HEK293 (cell line): ENCODE data around the gene ATXN7.

Source experiments
- CTCF ChIA-PET: fragments of 350-600 bp; formaldehyde crosslinking; extraction: SDS; loops from one replicate; lab custom pipeline; 2021; ENCODE audit warnings: antibody characterized with exemption; lab: Yijun Ruan, JAX
- POLR2A ChIA-PET: fragments of 300-600 bp; formaldehyde crosslinking; extraction: SDS; loops from one replicate; lab custom pipeline; 2020; ENCODE audit warnings: antibody characterized with exemption, inconsistent platforms; lab: Yijun Ruan, JAX
- H3K27ac ChIP-seq: fragments of 200-500 bp; sonication (Bioruptor generic); 2 replicates; pipeline ENCODE4 v1.5.1; 2014; ENCODE audit warnings: low read depth, low read length, control low read depth, inconsistent platforms; ENCODE audit errors: extremely low read depth
- H3K36me3 ChIP-seq, 2 experiments: fragments of 200-500 bp in 1 of 2; sonication (Bioruptor generic) in 1 of 2; 1 replicate in 1 of 2; 2 replicates in 1 of 2; pipeline ENCODE4 v1.5.1; 2014 to 2017; ENCODE audit warnings: inconsistent platforms in 2 of 2, low read length in 2 of 2; ENCODE audit not compliant: control insufficient read depth in 2 of 2, insufficient read depth in 1 of 2
- H3K4me1 ChIP-seq: fragments of 200-500 bp; sonication (Bioruptor generic); 2 replicates; pipeline ENCODE4 v1.5.1; 2014; ENCODE audit warnings: mild to moderate bottlenecking, low read length, inconsistent platforms; ENCODE audit not compliant: control insufficient read depth, insufficient read depth
- H3K4me3 ChIP-seq: 2 replicates; pipeline ENCODE4 v1.5.1; 2011; ENCODE audit warnings: low read depth, mild to moderate bottlenecking, control low read depth, low read length, moderate library complexity
- H3K9me3 ChIP-seq: fragments of 200-500 bp; sonication (Bioruptor generic); 2 replicates; pipeline ENCODE4 v1.5.1; 2014; ENCODE audit warnings: low read depth, low read length, inconsistent platforms; ENCODE audit not compliant: control insufficient read depth, insufficient read depth
- HOXD13 ChIP-seq: sonication (generic); formaldehyde crosslinking; IDR thresholded peaks from 2 replicates; pipeline ENCODE4 v1.8.0; 2022; ENCODE audit warnings: missing genetic modification reagents, borderline replicate concordance
- KLF8 ChIP-seq: fragments of 450-650 bp; formaldehyde crosslinking; IDR thresholded peaks from 2 replicates; pipeline ENCODE4 v1.5.1; 2016; ENCODE audit warnings: missing biosample characterization, missing genetic modification characterization
- KLF9 ChIP-seq: fragments of 450-650 bp; formaldehyde crosslinking; IDR thresholded peaks from 2 replicates; pipeline ENCODE4 v1.5.1; 2016; ENCODE audit warnings: missing biosample characterization, missing genetic modification characterization, low read depth
- MEIS1 ChIP-seq: sonication (generic); formaldehyde crosslinking; IDR thresholded peaks from 2 replicates; pipeline ENCODE4 v1.8.1; 2022; ENCODE audit warnings: missing genetic modification reagents, mild to moderate bottlenecking, borderline replicate concordance
- OSR2 ChIP-seq: fragments of 450-650 bp; formaldehyde crosslinking; IDR thresholded peaks from 2 replicates; pipeline ENCODE4 v1.5.1; 2016; ENCODE audit warnings: missing biosample characterization, missing genetic modification characterization
- SP3 ChIP-seq: fragments of 450-650 bp; formaldehyde crosslinking; IDR thresholded peaks from 2 replicates; pipeline ENCODE4 v1.5.1; 2016; ENCODE audit warnings: missing biosample characterization, missing genetic modification characterization
- ZBTB20 ChIP-seq: fragments of 450-650 bp; formaldehyde crosslinking; IDR thresholded peaks from 2 replicates; pipeline ENCODE4 v1.5.1; 2016; ENCODE audit warnings: missing biosample characterization, missing genetic modification characterization
- ZFP3 ChIP-seq: fragments of 450-650 bp; formaldehyde crosslinking; IDR thresholded peaks from 2 replicates; pipeline ENCODE4 v1.5.1; 2016; ENCODE audit warnings: low read depth, missing biosample characterization, missing genetic modification characterization
- ZFP41 ChIP-seq: fragments of 450-650 bp; formaldehyde crosslinking; IDR thresholded peaks from 2 replicates; pipeline ENCODE4 v1.5.1; 2016; ENCODE audit warnings: missing biosample characterization, missing genetic modification characterization, borderline replicate concordance
- ZNF292 ChIP-seq: fragments of 450-650 bp; formaldehyde crosslinking; IDR thresholded peaks from 2 replicates; pipeline ENCODE4 v1.5.1; 2016; ENCODE audit warnings: low read depth, missing biosample characterization, missing genetic modification characterization, borderline replicate concordance
- ZNF366 ChIP-seq: fragments of 450-650 bp; formaldehyde crosslinking; conservative IDR thresholded peaks from 2 replicates; pipeline ENCODE4 v1.5.1; 2016; ENCODE audit warnings: missing biosample characterization, missing genetic modification characterization
- ZNF394 ChIP-seq: fragments of 450-650 bp; formaldehyde crosslinking; IDR thresholded peaks from 2 replicates; pipeline ENCODE4 v1.5.1; 2016; ENCODE audit warnings: missing biosample characterization, missing genetic modification characterization, mild to moderate bottlenecking, moderate library complexity, borderline replicate concordance
- ZNF423 ChIP-seq: fragments of 450-650 bp; formaldehyde crosslinking; IDR thresholded peaks from 2 replicates; pipeline ENCODE4 v1.5.1; 2016; ENCODE audit warnings: missing biosample characterization, missing genetic modification characterization
- ZNF529 ChIP-seq: fragments of 450-650 bp; formaldehyde crosslinking; IDR thresholded peaks from 2 replicates; pipeline ENCODE4 v1.5.1; 2017; ENCODE audit warnings: missing genetic modification characterization, missing biosample characterization; ENCODE audit not compliant: insufficient replicate concordance
- ZNF530 ChIP-seq: fragments of 450-650 bp; formaldehyde crosslinking; IDR thresholded peaks from 2 replicates; pipeline ENCODE4 v1.5.1; 2016; ENCODE audit warnings: low read depth, missing biosample characterization, missing genetic modification characterization
- ZNF558 ChIP-seq: fragments of 450-650 bp; formaldehyde crosslinking; IDR thresholded peaks from 2 replicates; pipeline ENCODE4 v1.5.1; 2016; ENCODE audit warnings: missing biosample characterization, missing genetic modification characterization
- ZNF596 ChIP-seq: fragments of 450-650 bp; IDR thresholded peaks from 2 replicates; pipeline ENCODE4 v1.5.0; 2018; ENCODE audit warnings: missing biosample characterization, mild to moderate bottlenecking, missing genetic modification characterization, moderate library complexity
- ZNF621 ChIP-seq: fragments of 450-650 bp; formaldehyde crosslinking; IDR thresholded peaks from 2 replicates; pipeline ENCODE4 v1.5.1; 2017; ENCODE audit warnings: missing biosample characterization, missing genetic modification characterization
- ZNF624 ChIP-seq: fragments of 450-650 bp; formaldehyde crosslinking; IDR thresholded peaks from 2 replicates; pipeline ENCODE4 v1.5.1; 2017; ENCODE audit warnings: missing biosample characterization, missing genetic modification characterization
- ZNF76 ChIP-seq: fragments of 450-650 bp; formaldehyde crosslinking; IDR thresholded peaks from 2 replicates; pipeline ENCODE4; 2016; ENCODE audit warnings: low read depth, missing biosample characterization, missing genetic modification characterization, borderline replicate concordance
- ZNF768 ChIP-seq: fragments of 450-650 bp; formaldehyde crosslinking; IDR thresholded peaks from 2 replicates; pipeline ENCODE4 v1.5.1; 2018; ENCODE audit warnings: missing biosample characterization, mild to moderate bottlenecking, missing genetic modification characterization
- ZNF777 ChIP-seq: fragments of 450-650 bp; formaldehyde crosslinking; IDR thresholded peaks from 2 replicates; pipeline ENCODE4 v1.5.1; 2017; ENCODE audit warnings: missing biosample characterization, missing genetic modification characterization, borderline replicate concordance
- ZNF791 ChIP-seq: fragments of 450-650 bp; formaldehyde crosslinking; IDR thresholded peaks from 2 replicates; pipeline ENCODE4 v1.5.1; 2016; ENCODE audit warnings: missing biosample characterization, missing genetic modification characterization
- ZNF843 ChIP-seq: fragments of 450-650 bp; formaldehyde crosslinking; IDR thresholded peaks from 2 replicates; pipeline ENCODE4 v1.5.1; 2016; ENCODE audit warnings: missing biosample characterization, missing genetic modification characterization
- TF ChIP-seq, protein P1 (sequence below): fragments of 450-650 bp; formaldehyde crosslinking; IDR thresholded peaks from 2 replicates; pipeline ENCODE4 v1.5.1; 2016; ENCODE audit warnings: missing biosample characterization, missing genetic modification characterization
- TF ChIP-seq, protein P2 (sequence below): fragments of 450-650 bp; formaldehyde crosslinking; IDR thresholded peaks from 2 replicates; pipeline ENCODE4 v1.5.1; 2016; ENCODE audit warnings: missing biosample characterization, missing genetic modification characterization
- TF ChIP-seq, protein P3 (sequence below): fragments of 450-650 bp; formaldehyde crosslinking; IDR thresholded peaks from 2 replicates; pipeline ENCODE4 v1.5.1; 2016; ENCODE audit warnings: missing biosample characterization, missing genetic modification characterization

ATXN7 gene

GRCh38 chr3:64048631-64049061 lies 185.0 kb downstream of the ATXN7 start:
- POLR2A ChIA-PET: no interaction called here
- H3K4me1 ChIP-seq: no peaks in the 10 kb centered on the region
- H3K9me3 ChIP-seq: no peaks in the 10 kb centered on the region
- H3K36me3 ChIP-seq: no peaks in the 10 kb centered on the region
- H3K27ac ChIP-seq: no peak overlapping the region
- TF ChIP-seq ZNF529 (tag by site-specific recombination) (no peak), ZNF777 (tag by site-specific recombination) (no peak), ZNF791 (tag by site-specific recombination) (no peak), ZNF843 (tag by site-specific recombination) (no peak), ZNF76 (tag by site-specific recombination) (no peak), ZNF423 (tag by site-specific recombination) (no peak), ZNF558 (tag by site-specific recombination) (no peak), KLF8 (no peak), MEIS1 (no peak), ZFP41 (tag by site-specific recombination) (no peak), ZNF621 (tag by site-specific recombination) (no peak), ZNF530 (no peak), ZNF292 (tag by site-specific recombination) (no peak), ZNF768 (tag by site-specific recombination) (no peak), ZFP3 (tag by site-specific recombination) (no peak)
- TF ChIP-seq, protein P1, sequence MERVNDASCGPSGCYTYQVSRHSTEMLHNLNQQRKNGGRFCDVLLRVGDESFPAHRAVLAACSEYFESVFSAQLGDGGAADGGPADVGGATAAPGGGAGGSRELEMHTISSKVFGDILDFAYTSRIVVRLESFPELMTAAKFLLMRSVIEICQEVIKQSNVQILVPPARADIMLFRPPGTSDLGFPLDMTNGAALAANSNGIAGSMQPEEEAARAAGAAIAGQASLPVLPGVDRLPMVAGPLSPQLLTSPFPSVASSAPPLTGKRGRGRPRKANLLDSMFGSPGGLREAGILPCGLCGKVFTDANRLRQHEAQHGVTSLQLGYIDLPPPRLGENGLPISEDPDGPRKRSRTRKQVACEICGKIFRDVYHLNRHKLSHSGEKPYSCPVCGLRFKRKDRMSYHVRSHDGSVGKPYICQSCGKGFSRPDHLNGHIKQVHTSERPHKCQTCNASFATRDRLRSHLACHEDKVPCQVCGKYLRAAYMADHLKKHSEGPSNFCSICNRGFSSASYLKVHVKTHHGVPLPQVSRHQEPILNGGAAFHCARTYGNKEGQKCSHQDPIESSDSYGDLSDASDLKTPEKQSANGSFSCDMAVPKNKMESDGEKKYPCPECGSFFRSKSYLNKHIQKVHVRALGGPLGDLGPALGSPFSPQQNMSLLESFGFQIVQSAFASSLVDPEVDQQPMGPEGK (tag by site-specific recombination): no peak
- TF ChIP-seq, protein P2, sequence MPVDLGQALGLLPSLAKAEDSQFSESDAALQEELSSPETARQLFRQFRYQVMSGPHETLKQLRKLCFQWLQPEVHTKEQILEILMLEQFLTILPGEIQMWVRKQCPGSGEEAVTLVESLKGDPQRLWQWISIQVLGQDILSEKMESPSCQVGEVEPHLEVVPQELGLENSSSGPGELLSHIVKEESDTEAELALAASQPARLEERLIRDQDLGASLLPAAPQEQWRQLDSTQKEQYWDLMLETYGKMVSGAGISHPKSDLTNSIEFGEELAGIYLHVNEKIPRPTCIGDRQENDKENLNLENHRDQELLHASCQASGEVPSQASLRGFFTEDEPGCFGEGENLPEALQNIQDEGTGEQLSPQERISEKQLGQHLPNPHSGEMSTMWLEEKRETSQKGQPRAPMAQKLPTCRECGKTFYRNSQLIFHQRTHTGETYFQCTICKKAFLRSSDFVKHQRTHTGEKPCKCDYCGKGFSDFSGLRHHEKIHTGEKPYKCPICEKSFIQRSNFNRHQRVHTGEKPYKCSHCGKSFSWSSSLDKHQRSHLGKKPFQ (tag by site-specific recombination): no peak
- no peak overlapping the region for H3K4me3 ChIP-seq
- CTCF ChIA-PET: interaction anchor here (0.6 kb wide), 1 partner anchor 86 kb away, joined by 3 read pairs; no protein-coding TSS in a partner anchor

DNA sequence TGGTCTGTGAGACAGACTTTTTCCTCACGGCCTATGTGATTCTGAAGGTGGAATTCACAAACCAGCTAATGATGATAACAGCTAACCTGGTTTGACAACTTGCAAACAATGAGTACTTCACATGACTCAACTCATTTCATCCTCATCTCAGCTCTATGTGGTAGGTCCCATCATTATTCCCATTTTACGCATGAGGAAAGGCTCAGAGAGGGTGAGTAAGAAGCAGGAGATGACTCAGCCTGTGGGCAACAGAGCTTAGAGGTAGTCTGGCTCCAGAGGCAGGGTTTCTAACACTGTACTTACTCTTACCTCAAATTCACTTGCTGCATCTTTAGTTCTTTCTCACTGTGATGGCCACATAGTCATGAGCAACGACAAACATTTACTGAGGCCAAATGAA lies 185.5 kb downstream of the ATXN7 start:
- Histone ChIP-seq H3K4me3 (no peak overlapping the region), H3K27ac (no peak overlapping the region), H3K4me1 (no peaks in the 10 kb centered on the region), H3K9me3 (no peaks in the 10 kb centered on the region), H3K36me3 (no peaks in the 10 kb centered on the region)
- no peak for TF ChIP-seq KLF9 (tag by site-specific recombination)
- TF ChIP-seq ZNF624 (tag by site-specific recombination): no peak
- TF ChIP-seq ZBTB20: no peak
- TF ChIP-seq, protein P3, sequence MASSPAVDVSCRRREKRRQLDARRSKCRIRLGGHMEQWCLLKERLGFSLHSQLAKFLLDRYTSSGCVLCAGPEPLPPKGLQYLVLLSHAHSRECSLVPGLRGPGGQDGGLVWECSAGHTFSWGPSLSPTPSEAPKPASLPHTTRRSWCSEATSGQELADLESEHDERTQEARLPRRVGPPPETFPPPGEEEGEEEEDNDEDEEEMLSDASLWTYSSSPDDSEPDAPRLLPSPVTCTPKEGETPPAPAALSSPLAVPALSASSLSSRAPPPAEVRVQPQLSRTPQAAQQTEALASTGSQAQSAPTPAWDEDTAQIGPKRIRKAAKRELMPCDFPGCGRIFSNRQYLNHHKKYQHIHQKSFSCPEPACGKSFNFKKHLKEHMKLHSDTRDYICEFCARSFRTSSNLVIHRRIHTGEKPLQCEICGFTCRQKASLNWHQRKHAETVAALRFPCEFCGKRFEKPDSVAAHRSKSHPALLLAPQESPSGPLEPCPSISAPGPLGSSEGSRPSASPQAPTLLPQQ: no peak
- TF ChIP-seq SP3: no peak
- no peak for TF ChIP-seq ZNF366
- TF ChIP-seq ZNF394 (tag by site-specific recombination): no peak
- no peak for TF ChIP-seq HOXD13 (CRISPR knock-in tag)
- no peak for TF ChIP-seq ZNF596 (tag by site-specific recombination)
- TF ChIP-seq OSR2: no peak
- TF ChIP-seq, protein P2 (tag by site-specific recombination): no peak
- CTCF ChIA-PET: interaction anchor here (0.6 kb wide), 1 partner anchor 86 kb away, joined by 3 read pairs; no protein-coding TSS in a partner anchor
- POLR2A ChIA-PET: no interaction called here
